ENCODE data around the gene BRD9. TPM values are rescaled to one million over a fixed set of nuclear protein-coding genes. Genes with fewer than 3 reads are reported as not detected.

BRD9 gene
- total and polyA plus RNA-seq, 2 of the 13 experiments (the other 11 are each of a cell fraction or from before 2014, with no cell fraction given), result 5.2 to 22.9 TPM

DNA sequence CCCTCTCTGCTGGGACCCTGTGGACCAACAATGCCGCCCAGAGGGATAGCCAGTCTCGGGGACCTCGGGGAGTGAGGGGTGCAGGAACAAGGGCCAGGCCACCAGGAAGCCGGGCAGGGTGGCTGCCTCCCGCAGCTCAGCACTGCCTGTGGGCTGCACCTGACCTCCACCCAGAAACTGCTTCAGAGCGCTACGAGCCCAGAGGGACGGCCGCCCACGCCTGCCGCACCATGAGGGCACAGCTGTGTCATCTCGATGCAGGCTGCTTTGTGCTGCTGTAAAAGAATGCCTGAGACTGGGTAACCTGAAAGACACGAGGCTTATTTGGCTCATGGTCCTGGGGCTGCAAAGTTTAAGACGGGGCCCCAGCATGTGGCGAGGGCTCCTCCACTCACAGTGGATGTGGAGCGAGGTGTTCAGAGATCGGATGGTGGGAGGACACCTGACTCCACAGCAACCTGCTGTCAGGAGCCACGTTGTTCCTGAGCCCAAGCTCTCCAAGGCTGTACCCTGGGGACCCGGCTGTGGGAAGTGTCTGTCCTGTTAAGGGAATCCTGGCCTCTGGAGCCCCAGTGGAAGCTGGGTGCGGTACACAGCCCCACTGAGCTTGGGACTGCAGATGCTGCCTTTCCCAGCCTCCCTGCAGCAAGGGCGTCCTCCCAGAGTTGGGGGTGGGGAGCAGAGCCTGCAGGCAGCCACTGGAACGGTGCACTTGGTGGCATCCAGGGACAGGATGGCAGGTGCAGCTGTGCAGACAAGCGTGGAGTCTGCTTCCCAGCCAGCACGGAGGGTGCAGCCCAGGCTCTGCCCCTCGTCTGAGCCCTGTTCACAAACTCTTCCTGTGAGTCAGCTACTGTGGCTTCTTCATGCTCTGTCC, 30.0 kb downstream of the BRD9 start (continued):
- TF ChIP-seq, protein P1, sequence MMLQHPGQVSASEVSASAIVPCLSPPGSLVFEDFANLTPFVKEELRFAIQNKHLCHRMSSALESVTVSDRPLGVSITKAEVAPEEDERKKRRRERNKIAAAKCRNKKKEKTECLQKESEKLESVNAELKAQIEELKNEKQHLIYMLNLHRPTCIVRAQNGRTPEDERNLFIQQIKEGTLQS (CRISPR knock-in tag; IDR thresholded peaks at IDR 0.05), result no peak

DNA sequence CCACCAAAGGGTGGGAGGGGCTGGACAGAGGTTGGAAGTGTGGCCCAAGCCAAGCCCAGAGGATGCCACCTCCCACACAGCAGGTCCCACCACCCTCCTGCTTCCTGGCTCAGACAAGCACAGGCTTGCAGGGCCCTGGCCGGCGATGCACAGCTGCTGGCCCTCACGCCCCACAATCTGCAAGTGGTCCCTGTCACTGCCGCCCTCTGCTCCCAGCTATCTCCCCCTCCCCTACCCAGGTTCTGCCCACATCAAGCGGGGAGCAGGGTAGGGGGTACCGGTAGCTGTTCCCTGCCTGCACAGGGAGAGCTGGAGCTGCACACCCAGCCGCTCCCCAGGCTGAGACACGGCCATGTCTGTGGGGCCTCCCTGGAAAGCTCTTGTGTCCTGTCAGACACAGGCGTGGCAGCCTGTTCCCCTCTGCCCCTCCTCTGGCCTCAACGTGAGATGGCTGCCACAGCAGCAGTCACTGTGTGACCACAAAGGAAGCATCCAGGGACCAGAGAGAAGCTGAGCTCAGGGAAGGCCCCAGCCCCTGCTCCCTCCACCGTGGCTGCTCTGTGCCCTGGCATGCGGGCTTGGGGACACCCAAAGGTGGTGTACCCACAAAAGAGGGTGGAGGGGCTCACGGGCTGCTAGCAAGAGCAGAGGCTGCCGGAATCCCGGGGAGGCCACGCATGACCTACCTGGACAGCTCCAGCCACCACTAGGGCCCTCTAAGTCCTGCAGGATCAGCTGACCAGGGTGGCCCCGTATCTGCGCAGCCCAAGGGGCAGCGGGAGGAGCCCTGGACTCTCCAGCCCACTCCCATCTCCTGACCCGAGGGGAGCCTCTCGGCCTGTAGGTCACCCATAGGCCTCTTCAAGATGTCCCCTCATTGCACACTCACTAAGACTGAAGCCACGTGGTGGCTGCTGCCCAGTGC, 30.9 kb downstream of the BRD9 start:
- peaks cover 1% of the 10 kb centered on the region for H3K4me1 ChIP-seq (ENCODE audit: insufficient read depth, low read length)
- no peak overlapping the region for H2AFZ ChIP-seq (ENCODE audit: low read length)
- peaks cover 10 to 27% of the 10 kb centered on the region in 2 experiments; a peak in 4 of 5 replicates for H3K36me3 ChIP-seq (replicated peaks in 1 of 2; ENCODE audit: control insufficient read depth in 1 of 2, insufficient read depth in 2 of 2, low read length in 2 of 2)
- no peak overlapping the region for H3K9ac ChIP-seq (ENCODE audit: insufficient read depth, low read depth, low read length)
- intact Hi-C loops (cut with micrococcal nuclease; ENCODE audit: unreplicated experiment) (no loop called here), in situ Hi-C loops (cut with HindIII; ENCODE audit: extremely low pct_ligation_motif_present, low pct_unique_long_range_greater_than_20kb) (no loop called here)
- no peak overlapping the region for H3K4me2 ChIP-seq (ENCODE audit: low read depth, low read length)
- H3K27ac ChIP-seq (ENCODE audit: extremely low read length, insufficient read depth, low read length), result no peak overlapping the region
- H3K9me3 ChIP-seq (ENCODE audit: low read length), result no peaks in the 10 kb centered on the region
- no peaks in the 10 kb centered on the region for H3K79me2 ChIP-seq (ENCODE audit: insufficient read depth, low read length)
- TF ChIP-seq XBP1 (CRISPR knock-in tag; IDR thresholded peaks at IDR 0.05) (no peak), AGO2 (optimal IDR thresholded peaks at IDR 0.05; ENCODE audit: low read depth, low read length) (peak; percentile 91), POLR2G (IDR thresholded peaks at IDR 0.05; ENCODE audit: low read depth, low read length) (peak; percentile 32; the same call in 1 of the 2 replicates), AGO1 (IDR thresholded peaks at IDR 0.05; ENCODE audit: low read depth, low read length, poor library complexity, severe bottlenecking) (peak; percentile 62), ZNF468 (CRISPR knock-in tag; IDR thresholded peaks at IDR 0.05) (no peak), ZSCAN25 (CRISPR knock-in tag; IDR thresholded peaks at IDR 0.05) (no peak), RBM22 (optimal IDR thresholded peaks at IDR 0.05; ENCODE audit: low read length) (peak; percentile 61), NFYC (CRISPR knock-in tag; IDR thresholded peaks at IDR 0.05) (no peak), POLR2A (IDR thresholded peaks at IDR 0.05; ENCODE audit: insufficient read depth in 1 of 2, low read depth in 2 of 2, low read length in 2 of 2) (peak in 1 of 2 experiments; percentile 18; a peak in 1 of 4 replicates), NR2C2 (CRISPR knock-in tag; IDR thresholded peaks at IDR 0.05; ENCODE audit: borderline replicate concordance) (no peak)
- TF ChIP-seq, protein P2, sequence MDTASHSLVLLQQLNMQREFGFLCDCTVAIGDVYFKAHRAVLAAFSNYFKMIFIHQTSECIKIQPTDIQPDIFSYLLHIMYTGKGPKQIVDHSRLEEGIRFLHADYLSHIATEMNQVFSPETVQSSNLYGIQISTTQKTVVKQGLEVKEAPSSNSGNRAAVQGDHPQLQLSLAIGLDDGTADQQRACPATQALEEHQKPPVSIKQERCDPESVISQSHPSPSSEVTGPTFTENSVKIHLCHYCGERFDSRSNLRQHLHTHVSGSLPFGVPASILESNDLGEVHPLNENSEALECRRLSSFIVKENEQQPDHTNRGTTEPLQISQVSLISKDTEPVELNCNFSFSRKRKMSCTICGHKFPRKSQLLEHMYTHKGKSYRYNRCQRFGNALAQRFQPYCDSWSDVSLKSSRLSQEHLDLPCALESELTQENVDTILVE (CRISPR knock-in tag; IDR thresholded peaks at IDR 0.05), result no peak
- TF ChIP-seq, protein P3, sequence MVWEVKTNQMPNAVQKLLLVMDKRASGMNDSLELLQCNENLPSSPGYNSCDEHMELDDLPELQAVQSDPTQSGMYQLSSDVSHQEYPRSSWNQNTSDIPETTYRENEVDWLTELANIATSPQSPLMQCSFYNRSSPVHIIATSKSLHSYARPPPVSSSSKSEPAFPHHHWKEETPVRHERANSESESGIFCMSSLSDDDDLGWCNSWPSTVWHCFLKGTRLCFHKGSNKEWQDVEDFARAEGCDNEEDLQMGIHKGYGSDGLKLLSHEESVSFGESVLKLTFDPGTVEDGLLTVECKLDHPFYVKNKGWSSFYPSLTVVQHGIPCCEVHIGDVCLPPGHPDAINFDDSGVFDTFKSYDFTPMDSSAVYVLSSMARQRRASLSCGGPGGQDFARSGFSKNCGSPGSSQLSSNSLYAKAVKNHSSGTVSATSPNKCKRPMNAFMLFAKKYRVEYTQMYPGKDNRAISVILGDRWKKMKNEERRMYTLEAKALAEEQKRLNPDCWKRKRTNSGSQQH (CRISPR knock-in tag; IDR thresholded peaks at IDR 0.05; ENCODE audit: low read depth), result no peak
- 95% methylated on average over 8 of the region's 22 CpGs for WGBS (ENCODE audit: low lambda C conversion rate)
- no peaks in the 10 kb centered on the region for H4K20me1 ChIP-seq (ENCODE audit: insufficient read depth, low read length)
- DNase-seq (ENCODE audit: low spot score), result no peak
- peak; percentile 5; the same call in 2 of the 3 replicates for ATAC-seq
- FAIRE-seq, result no peak
- no peaks in the 10 kb centered on the region for H3K27me3 ChIP-seq (ENCODE audit: control insufficient read depth in 1 of 2, insufficient read depth in 2 of 2, low read length in 2 of 2)
- no peak overlapping the region for H3K4me3 ChIP-seq (replicated peaks in 1 of 3; ENCODE audit: insufficient read depth in 1 of 3, low read depth in 2 of 3, low read length in 3 of 3)
- ChIA-PET POLR2A (no interaction called here), CTCF (ENCODE audit: low intra/inter-chr PET ratio, low total read pairs) (no interaction called here)
- no TSS peak for BruUV-seq (replicated peaks)

Measured in HepG2 (cell line).